Fibroblast of the aortic adventitia (primary cell): ENCODE measurements around the gene B4GAT1. TPM values are rescaled to one million over a fixed set of nuclear protein-coding genes. Genes with fewer than 3 reads are reported as not detected.

ENCODE experiments used
- DNase-seq: peaks from one replicate; pipeline ENCODE4 v3.0.0-alpha.2; 2010; ENCODE audit warnings: low read depth
- H3K4me3 ChIP-seq: 2 replicates; pipeline ENCODE4 v1.5.1; 2011; ENCODE audit warnings: low read depth, mild to moderate bottlenecking, control low read depth, low read length, moderate library complexity
- CTCF ChIP-seq: IDR thresholded peaks from 2 replicates; pipeline ENCODE4 v1.5.1; 2011; ENCODE audit warnings: mild to moderate bottlenecking, low read length, control low read depth, inconsistent platforms; ENCODE audit not compliant: insufficient read depth
- small RNA-seq: library from RNA; depleted of rRNA; stranded (forward); fragments of <200 nt; gene quantifications from one replicate; pipeline ENCODE3, GENCODE V24; 2012
- total RNA-seq: library from RNA; depleted of rRNA; stranded (reverse); fragments of >200 nt; gene quantifications from 2 replicates; pipeline ENCODE4 v1.2.3, GENCODE V29; 2012; ENCODE audit warnings: low replicate concordance

B4GAT1 gene
- total RNA-seq, 1 donor, result 21.5 TPM

GRCh38 chr11:66309475-66309874 is 38.0 kb downstream of the B4GAT1 start:
- no peak for DNase-seq
- no peak overlapping the region for H3K4me3 ChIP-seq
- TF ChIP-seq CTCF, result no peak

GRCh38 chr11:66302656-66303055 is 44.8 kb downstream of the B4GAT1 start:
- DNase-seq, result no peak
- TF ChIP-seq CTCF, result no peak
- H3K4me3 ChIP-seq, result no peak overlapping the region

- no peak for DNase-seq
- no peak overlapping the region for H3K4me3 ChIP-seq
- TF ChIP-seq CTCF, result no peak
These were observed 48.2 kb downstream of the B4GAT1 start for GRCh38 chr11:66299186-66299585.

GRCh38 chr11:66297610-66298009 is 49.8 kb downstream of the B4GAT1 start:
- H3K4me3 ChIP-seq, result no peak overlapping the region
- DNase-seq, result no peak
- TF ChIP-seq CTCF, result no peak

Small RNA genes lying within 50 kb of the gene (small RNA-seq; reads per million reads assigned to genes)
- not detected for gene RF00017
- 0.83 reads per million, percentile 22 among the genes with 10 or more reads in this experiment for gene RNU1-84P

Other genes starting within 250 kb of the B4GAT1 start
- gene KLC2, start 89.9 kb downstream of the B4GAT1 start, total RNA-seq, result 11.5 and 15.9 TPM in 2 replicates
- gene RAB1B, start 79.0 kb downstream of the B4GAT1 start, total RNA-seq, result 69.1 and 85.1 TPM in 2 replicates
- 1.1 TPM in 1 of 2 replicates, not detected in the other for gene CNIH2, start 69.5 kb downstream of the B4GAT1 start, total RNA-seq
- gene YIF1A, start 58.5 kb downstream of the B4GAT1 start, total RNA-seq, result 35.0 and 119 TPM in 2 replicates
- 0.27 and 0.41 TPM in 2 replicates for gene TMEM151A, start 55.7 kb downstream of the B4GAT1 start, total RNA-seq
- 99.1 and 193 TPM in 2 replicates for gene CD248, start 30.6 kb downstream of the B4GAT1 start, total RNA-seq
- gene RIN1, start 11.2 kb downstream of the B4GAT1 start, total RNA-seq, result 10.1 and 45.3 TPM in 2 replicates
- gene BRMS1, start 2.5 kb downstream of the B4GAT1 start, total RNA-seq, result 22.6 and 38.5 TPM in 2 replicates
- 0.36 TPM in 1 of 2 replicates, not detected in the other for gene SLC29A2, start 24.1 kb upstream of the B4GAT1 start, total RNA-seq
- gene NPAS4, start 73.4 kb upstream of the B4GAT1 start, total RNA-seq, result 0.18 TPM in 1 of 2 replicates, not detected in the other
- 39.4 and 40.0 TPM in 2 replicates for gene MRPL11, start 91.2 kb upstream of the B4GAT1 start, total RNA-seq
- 9.0 and 10.8 TPM in 2 replicates for gene PELI3, start 119.3 kb upstream of the B4GAT1 start, total RNA-seq
- gene DPP3, start 132.8 kb upstream of the B4GAT1 start, total RNA-seq, result 19.0 and 31.7 TPM in 2 replicates
- 41.7 and 54.7 TPM in 2 replicates for gene BBS1, start 163.0 kb upstream of the B4GAT1 start, total RNA-seq
- gene ZDHHC24, start 198.4 kb upstream of the B4GAT1 start, total RNA-seq, result 8.6 and 11.0 TPM in 2 replicates
- not detected in 2 replicates for gene ACTN3, start 199.3 kb upstream of the B4GAT1 start, total RNA-seq
- 35.0 and 47.1 TPM in 2 replicates for gene CTSF, start 221.0 kb upstream of the B4GAT1 start, total RNA-seq
- 0.45 and 1.1 TPM in 2 replicates for gene CCDC87, start 245.4 kb upstream of the B4GAT1 start, total RNA-seq
- 28.3 and 54.4 TPM in 2 replicates for gene CCS, start 245.6 kb upstream of the B4GAT1 start, total RNA-seq